Measurements from ENCODE around the gene MGA.

DNA sequence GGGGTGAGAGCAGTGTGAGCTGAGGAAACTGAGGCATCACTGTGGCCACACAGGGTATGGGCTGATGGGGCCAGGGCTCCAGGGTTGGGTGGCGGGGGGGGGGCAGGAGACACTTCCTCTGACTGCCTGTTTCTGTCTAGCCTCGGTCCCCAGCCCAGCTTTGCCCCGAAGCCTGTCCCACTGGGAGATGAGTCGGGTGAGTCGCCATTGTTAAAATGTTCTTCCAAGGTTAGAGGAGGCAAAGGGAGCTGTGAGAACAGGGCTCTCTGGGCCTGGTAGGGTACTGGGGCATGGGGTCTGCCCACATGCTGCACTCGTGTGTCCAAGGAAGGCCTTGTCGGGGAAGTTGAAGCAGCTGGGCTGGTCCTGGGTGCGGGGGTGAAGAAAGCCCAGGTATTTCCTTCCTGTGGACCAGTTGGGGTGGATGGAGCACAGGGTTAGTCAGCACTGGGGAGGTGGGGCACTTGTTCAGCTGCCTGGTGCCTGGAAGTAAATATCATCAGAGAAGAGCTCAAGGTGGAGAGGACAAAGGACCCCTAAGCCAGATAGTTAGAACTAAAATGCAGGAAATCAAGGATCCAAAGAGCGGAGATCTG is 159.3 kb downstream of the MGA start:
- no peak for TF ChIP-seq EZH2phosphoT487 (IDR thresholded peaks at IDR 0.05; ENCODE audit: insufficient read depth, low read depth)
- TF ChIP-seq EZH2 (IDR thresholded peaks at IDR 0.05; ENCODE audit: insufficient read depth, poor library complexity, severe bottlenecking): no peak
